Measurements from ENCODE around the gene CTLA4. TPM values are rescaled to one million over a fixed set of nuclear protein-coding genes. Genes with fewer than 3 reads are reported as not detected.

Gene CTLA4
- total and polyA plus RNA-seq, 9 of the 15 experiments (the other 6 are each of a cell fraction or from before 2014, with no cell fraction given) = 0.10 to 0.22 (median 0.11) TPM; not detected in 4

GRCh38 chr2:203873461-203873860 lies 5.9 kb downstream of the CTLA4 start:
- intact Hi-C loops (cut with micrococcal nuclease) = no loop called here
- WGBS (ENCODE audit: insufficient coverage, low coverage, missing lambda C conversion rate) = 8% methylated on average over 2 of the region's 2 CpGs
- Histone ChIP-seq H3K79me2 (ENCODE audit: control insufficient read depth, insufficient read depth, low read length) (no peaks in the 10 kb centered on the region), H3K27me3 (ENCODE audit: control insufficient read depth in 2 of 2, insufficient read depth in 2 of 2, low read length in 2 of 2) (no peaks in the 10 kb centered on the region; a peak in 1 of 5 replicates), H3K36me3 (ENCODE audit: control insufficient read depth, insufficient read depth, low read length) (no peaks in the 10 kb centered on the region), H3K9ac (ENCODE audit: insufficient read depth in 1 of 2, low read depth in 2 of 2, low read length in 2 of 2) (no peak overlapping the region), H4K20me1 (replicated peaks; ENCODE audit: control insufficient read depth, insufficient read depth, low read length) (no peaks in the 10 kb centered on the region), H3K4me2 (ENCODE audit: insufficient read depth, low read length) (no peak overlapping the region), H2AFZ (ENCODE audit: low read depth, low read length) (no peak overlapping the region), H3K4me3 (no peak overlapping the region), H3K9me3 (replicated peaks; ENCODE audit: control insufficient read depth, insufficient read depth, low read depth, low read length) (no peaks in the 10 kb centered on the region), H3K4me1 (replicated peaks in 1 of 2; ENCODE audit: control insufficient read depth in 2 of 2, insufficient read depth in 2 of 2, low read length in 2 of 2) (no peaks in the 10 kb centered on the region), H3K27ac (ENCODE audit: extremely low read depth, low read depth, low read length) (no peak overlapping the region), H3K9me1 (ENCODE audit: control insufficient read depth, insufficient read depth, low read length) (no peaks in the 10 kb centered on the region)
- ChIA-PET CTCF (ENCODE audit: low intra/inter-chr PET ratio) (no interaction called here), POLR2A (no interaction called here)
- BruUV-seq (replicated peaks) = no TSS peak
- in situ Hi-C loops (cut with MboI) = no loop called here
- DNase-seq (ENCODE audit: extremely low read depth in 1 of 4, low spot score in 3 of 4) = no peak
- no peak for FAIRE-seq
- TF ChIP-seq ASH1L (IDR thresholded peaks at IDR 0.05; ENCODE audit: borderline replicate concordance, low read depth, partially characterized antibody) = no peak
- TF ChIP-seq, protein P1, sequence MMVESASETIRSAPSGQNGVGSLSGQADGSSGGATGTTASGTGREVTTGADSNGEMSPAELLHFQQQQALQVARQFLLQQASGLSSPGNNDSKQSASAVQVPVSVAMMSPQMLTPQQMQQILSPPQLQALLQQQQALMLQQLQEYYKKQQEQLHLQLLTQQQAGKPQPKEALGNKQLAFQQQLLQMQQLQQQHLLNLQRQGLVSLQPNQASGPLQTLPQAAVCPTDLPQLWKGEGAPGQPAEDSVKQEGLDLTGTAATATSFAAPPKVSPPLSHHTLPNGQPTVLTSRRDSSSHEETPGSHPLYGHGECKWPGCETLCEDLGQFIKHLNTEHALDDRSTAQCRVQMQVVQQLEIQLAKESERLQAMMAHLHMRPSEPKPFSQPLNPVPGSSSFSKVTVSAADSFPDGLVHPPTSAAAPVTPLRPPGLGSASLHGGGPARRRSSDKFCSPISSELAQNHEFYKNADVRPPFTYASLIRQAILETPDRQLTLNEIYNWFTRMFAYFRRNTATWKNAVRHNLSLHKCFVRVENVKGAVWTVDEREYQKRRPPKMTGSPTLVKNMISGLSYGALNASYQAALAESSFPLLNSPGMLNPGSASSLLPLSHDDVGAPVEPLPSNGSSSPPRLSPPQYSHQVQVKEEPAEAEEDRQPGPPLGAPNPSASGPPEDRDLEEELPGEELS (CRISPR knock-in tag; IDR thresholded peaks at IDR 0.05; ENCODE audit: borderline replicate concordance) = no peak
- TF ChIP-seq, protein P2, sequence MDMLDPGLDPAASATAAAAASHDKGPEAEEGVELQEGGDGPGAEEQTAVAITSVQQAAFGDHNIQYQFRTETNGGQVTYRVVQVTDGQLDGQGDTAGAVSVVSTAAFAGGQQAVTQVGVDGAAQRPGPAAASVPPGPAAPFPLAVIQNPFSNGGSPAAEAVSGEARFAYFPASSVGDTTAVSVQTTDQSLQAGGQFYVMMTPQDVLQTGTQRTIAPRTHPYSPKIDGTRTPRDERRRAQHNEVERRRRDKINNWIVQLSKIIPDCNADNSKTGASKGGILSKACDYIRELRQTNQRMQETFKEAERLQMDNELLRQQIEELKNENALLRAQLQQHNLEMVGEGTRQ (CRISPR knock-in tag; IDR thresholded peaks at IDR 0.05) = no peak
- no peak for TF ChIP-seq MLLT1 (IDR thresholded peaks at IDR 0.05)
- no peak for TF ChIP-seq SMARCB1 (IDR thresholded peaks at IDR 0.05; ENCODE audit: insufficient read length, low read depth)
- TF ChIP-seq, protein P3, sequence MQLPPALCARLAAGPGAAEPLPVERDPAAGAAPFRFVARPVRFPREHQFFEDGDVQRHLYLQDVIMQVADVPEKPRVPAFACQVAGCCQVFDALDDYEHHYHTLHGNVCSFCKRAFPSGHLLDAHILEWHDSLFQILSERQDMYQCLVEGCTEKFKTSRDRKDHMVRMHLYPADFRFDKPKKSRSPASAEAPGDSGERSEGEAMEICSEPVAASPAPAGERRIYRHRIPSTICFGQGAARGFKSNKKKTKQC (CRISPR knock-in tag; IDR thresholded peaks at IDR 0.05) = no peak
- no peak for TF ChIP-seq EP400 (IDR thresholded peaks at IDR 0.05)
- no peak for TF ChIP-seq RBM15 (IDR thresholded peaks at IDR 0.05; ENCODE audit: insufficient read depth, low read length)
- TF ChIP-seq ZNF324 (CRISPR knock-in tag; IDR thresholded peaks at IDR 0.05) = no peak
- TF ChIP-seq HMG20B (CRISPR knock-in tag; IDR thresholded peaks at IDR 0.05) = no peak
- TF ChIP-seq, protein P4, sequence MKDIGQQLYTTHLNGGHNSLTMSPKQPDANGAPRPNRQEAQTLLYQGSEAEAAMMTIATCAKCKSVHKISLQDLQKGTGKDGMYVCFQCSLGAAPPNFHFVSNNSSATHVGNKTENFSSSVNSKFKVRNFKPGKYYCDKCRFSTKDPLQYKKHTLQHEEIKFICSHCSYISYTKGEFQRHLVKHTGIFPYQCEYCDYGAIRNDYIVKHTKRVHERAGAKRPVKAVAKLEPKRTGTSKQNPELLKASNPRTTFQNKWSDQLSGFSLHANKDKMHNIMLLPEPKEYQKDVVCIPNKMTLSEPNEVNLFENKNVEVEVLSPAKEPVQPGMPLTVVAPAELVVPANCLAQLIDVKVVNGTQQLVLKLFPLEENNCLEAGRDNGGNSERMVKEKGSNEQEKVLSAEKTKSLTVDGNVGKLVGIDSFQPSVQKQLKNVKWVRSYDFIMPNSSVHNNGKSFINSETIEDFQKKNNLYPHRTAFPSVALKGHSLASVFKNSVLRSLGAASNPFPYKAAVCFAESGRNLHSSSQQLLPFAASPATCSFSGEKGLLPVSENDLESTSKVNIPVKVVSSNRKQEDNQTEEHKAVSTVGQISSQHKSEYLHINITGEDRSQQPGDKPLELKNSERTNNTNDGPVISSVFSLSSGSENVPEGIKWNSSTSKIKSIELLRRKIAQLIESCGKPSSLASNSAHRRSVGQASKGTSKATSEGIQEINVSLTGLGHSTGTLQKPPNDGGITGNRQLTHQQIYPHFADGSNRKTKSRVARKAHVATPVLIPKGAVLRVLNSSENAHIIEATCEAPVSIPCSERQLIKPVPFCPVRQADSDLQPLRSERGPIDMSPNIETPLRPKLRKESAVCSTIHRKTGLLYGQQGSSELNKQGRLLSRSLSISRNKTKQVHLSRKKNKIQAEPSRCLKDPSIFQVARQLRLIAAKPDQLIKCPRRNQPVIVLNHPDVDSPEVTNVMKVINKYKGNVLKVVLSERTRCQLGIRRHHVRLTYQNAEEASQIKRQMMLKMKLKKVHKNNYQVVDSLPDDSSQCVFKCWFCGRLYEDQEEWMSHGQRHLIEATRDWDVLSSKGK (CRISPR knock-in tag; IDR thresholded peaks at IDR 0.05) = no peak
- no peak for TF ChIP-seq MCM5 (IDR thresholded peaks at IDR 0.05; ENCODE audit: low read depth)
- no peak for TF ChIP-seq NCOA1 (IDR thresholded peaks at IDR 0.05; ENCODE audit: low read depth)
- TF ChIP-seq RNF2 (IDR thresholded peaks at IDR 0.05) = no peak
- TF ChIP-seq CHD1 (IDR thresholded peaks at IDR 0.05; ENCODE audit: low read length) = no peak
- TF ChIP-seq HNRNPK (IDR thresholded peaks at IDR 0.05; ENCODE audit: low read depth, low read length, poor library complexity, severe bottlenecking) = no peak
- no peak for ATAC-seq
